HS-27A (cell line): ENCODE measurements around the gene TXNDC11.

Experiments
- DNase-seq: peaks from one replicate; pipeline ENCODE4 v3.0.0-alpha.2; 2012; ENCODE audit warnings: low read depth, missing footprints

TXNDC11 gene

GRCh38 chr16:11675561-11676511 lies 66.8 kb downstream of the TXNDC11 start:
- no peak for DNase-seq

GRCh38 chr16:11674818-11675560 lies 67.7 kb downstream of the TXNDC11 start:
- no peak for DNase-seq

GRCh38 chr16:11674001-11674817 lies 68.4 kb downstream of the TXNDC11 start:
- no peak for DNase-seq

- no peak for DNase-seq
Observed at GRCh38 chr16:11673091-11674000, 69.3 kb downstream of the TXNDC11 start.

- no peak for DNase-seq
Observed at GRCh38 chr16:11672206-11673090, 70.2 kb downstream of the TXNDC11 start.

- no peak for DNase-seq
Observed at GRCh38 chr16:11671676-11672075, 71.0 kb downstream of the TXNDC11 start.

GRCh38 chr16:11671271-11671670 lies 71.4 kb downstream of the TXNDC11 start:
- DNase-seq: no peak

- DNase-seq: no peak
Observed at GRCh38 chr16:11670171-11671131, 72.2 kb downstream of the TXNDC11 start.

GRCh38 chr16:11669380-11670146 lies 73.1 kb downstream of the TXNDC11 start:
- no peak for DNase-seq

- no peak for DNase-seq
Observed at GRCh38 chr16:11668623-11669379, 73.9 kb downstream of the TXNDC11 start.

GRCh38 chr16:11667824-11668622 lies 74.6 kb downstream of the TXNDC11 start, which contains the start of gene SNN:
Gene SNN (plus strand): TSS chr16:11668455. CDS start chr16:11676060, 7,605 bp downstream.
- peak; percentile 15 for DNase-seq

- DNase-seq: no peak
Observed at GRCh38 chr16:11667221-11667823, 75.3 kb downstream of the TXNDC11 start.

GRCh38 chr16:11666103-11667055 lies 76.3 kb downstream of the TXNDC11 start:
- no peak for DNase-seq

- DNase-seq: no peak
Observed at GRCh38 chr16:11665071-11665491, 77.6 kb downstream of the TXNDC11 start.

- no peak for DNase-seq
Observed at GRCh38 chr16:11662582-11662981, 80.1 kb downstream of the TXNDC11 start.
